HCT116 (cell line): ENCODE measurements around the gene DGKB. TPM values are rescaled to one million over a fixed set of nuclear protein-coding genes. Genes with fewer than 3 reads are reported as not detected.

Experiments used
- ATAC-seq: fragments of 200-7000 bp; cut with Tn5 transposase; 2 replicates; pipeline ENCODE4 v1.9.1; 2020; ENCODE audit warnings: mild to moderate bottlenecking, moderate library complexity
- BruUV-seq: library from RNA; stranded (reverse); fragments of 400-500 nt; replicated peaks from 2 replicates; lab custom pipeline; 2021; lab: Mats Ljungman, UMichigan
- CTCF ChIA-PET: fragments of 300-600 bp; sonication (Branson Sonifier 250); formaldehyde crosslinking; loops from one replicate; lab custom pipeline; 2021; ENCODE audit warnings: antibody characterized with exemption; lab: Charles Lee
- POLR2A ChIA-PET: fragments of 300-600, 350-600 bp; sonication (Branson Sonifier 250); formaldehyde crosslinking; loops from one replicate; lab custom pipeline; 2021; ENCODE audit warnings: antibody characterized with exemption; lab: Charles Lee
- RAD21 ChIA-PET, 2 experiments: fragments of 300-600 bp; sonication (Branson Sonifier 250); formaldehyde crosslinking; loops; one replicate each; lab custom pipeline; 2023; ENCODE audit warnings: low total read pairs in 2 of 2; ENCODE audit not compliant: uncharacterized antibody in 2 of 2, unreplicated experiment in 2 of 2, low non-redundant PET in 1 of 2; lab: Charles Lee
- DNase-seq: peaks from one replicate; pipeline ENCODE4 v3.0.0-alpha.2; 2010; ENCODE audit warnings: low read depth, low spot score
- H2AFZ ChIP-seq: fragments of 200-600 bp; shearing (Covaris generic), sonication (generic); 2 replicates; pipeline ENCODE4 v1.6.1; 2017; ENCODE audit warnings: low read depth, mixed run types, mixed read lengths, antibody characterized with exemption, low read length; ENCODE audit not compliant: poor library complexity, severe bottlenecking
- H3K27ac ChIP-seq: 2 replicates; pipeline ENCODE4 v1.5.1; 2012; ENCODE audit warnings: low read depth, low read length
- H3K27me3 ChIP-seq: fragments of 200-600 bp; sonication (generic); 2 replicates; pipeline ENCODE4 v1.6.1; 2016; ENCODE audit warnings: mixed run types, low read length, mixed read lengths; ENCODE audit not compliant: insufficient read depth
- H3K36me3 ChIP-seq, 2 experiments: fragments of 200-500 bp in 1 of 2; fragments of 200-600 bp in 1 of 2; sonication (Bioruptor generic) in 1 of 2; sonication (generic) in 1 of 2; 2 replicates each; pipeline versions ENCODE4 v1.5.1 to v1.6.1; 2014 to 2016; ENCODE audit warnings: low read length in 2 of 2, inconsistent platforms in 1 of 2, mixed read lengths in 1 of 2, mixed run types in 1 of 2; ENCODE audit not compliant: insufficient read depth in 2 of 2, control insufficient read depth in 1 of 2
- H3K4me1 ChIP-seq, 2 experiments: fragments of 200-600 bp in 1 of 2; sonication (generic) in 1 of 2; 2 replicates each; pipeline versions ENCODE4 v1.5.1 to v1.6.1; 2012 to 2017; ENCODE audit warnings: low read length in 2 of 2, inconsistent platforms in 1 of 2, mild to moderate bottlenecking in 1 of 2, mixed read lengths in 1 of 2, mixed run types in 1 of 2, moderate library complexity in 1 of 2; ENCODE audit not compliant: insufficient read depth in 2 of 2, control insufficient read depth in 1 of 2
- H3K4me2 ChIP-seq: fragments of 200-600 bp; sonication (generic); 2 replicates; pipeline ENCODE4 v1.6.1; 2017; ENCODE audit warnings: mixed run types, low read length, mixed read lengths
- H3K4me3 ChIP-seq, 2 experiments: fragments of 200-600 bp in 1 of 2; sonication (generic) in 1 of 2; replicated peaks in 1 of 2; 2 replicates each; pipeline ENCODE4 v1.5.1; 2011 to 2016; ENCODE audit warnings: low read length in 2 of 2, control low read depth in 1 of 2, low read depth in 1 of 2, mild to moderate bottlenecking in 1 of 2, mixed read lengths in 1 of 2, mixed run types in 1 of 2
- H3K79me2 ChIP-seq: fragments of 200-600 bp; sonication (generic); 2 replicates; pipeline ENCODE4 v1.6.1; 2017; ENCODE audit warnings: mild to moderate bottlenecking, mixed run types, low read length, moderate library complexity, mixed read lengths; ENCODE audit not compliant: insufficient read depth
- H3K9ac ChIP-seq: fragments of 200-600 bp; sonication (generic); 2 replicates; pipeline ENCODE4 v1.6.1; 2016; ENCODE audit warnings: low read length, mixed read lengths
- H3K9me2 ChIP-seq: fragments of 200-600 bp; sonication (generic), shearing (Covaris generic); 2 replicates; pipeline ENCODE4 v1.6.1; 2017; ENCODE audit warnings: mixed run types, mild to moderate bottlenecking, moderate library complexity; ENCODE audit not compliant: insufficient read depth
- H3K9me3 ChIP-seq, 2 experiments: fragments of 200-500 bp in 1 of 2; fragments of 200-600 bp in 1 of 2; sonication (Bioruptor generic) in 1 of 2; sonication (generic) in 1 of 2; 2 replicates each; pipeline ENCODE4 v1.6.1; 2014 to 2017; ENCODE audit warnings: low read length in 2 of 2, mixed read lengths in 2 of 2, inconsistent platforms in 1 of 2, low read depth in 1 of 2, mild to moderate bottlenecking in 1 of 2, mixed run types in 1 of 2, moderate library complexity in 1 of 2; ENCODE audit not compliant: control insufficient read depth in 1 of 2, insufficient read depth in 1 of 2
- H4K20me1 ChIP-seq: fragments of 200-600 bp; sonication (generic), shearing (Covaris generic); 2 replicates; pipeline ENCODE4 v1.6.1; 2017; ENCODE audit warnings: mixed run types, mild to moderate bottlenecking, moderate library complexity; ENCODE audit not compliant: insufficient read depth
- ATF3 ChIP-seq: IDR thresholded peaks from 2 replicates; pipeline ENCODE4 v1.6.1; 2012
- CBX3 ChIP-seq: IDR thresholded peaks from 2 replicates; pipeline ENCODE4 v1.6.1; 2012; ENCODE audit warnings: low read depth
- CEBPB ChIP-seq: IDR thresholded peaks from 2 replicates; pipeline ENCODE4 v1.6.1; 2012; ENCODE audit warnings: low read depth
- CTCF ChIP-seq, 3 experiments: fragments of 200-600 bp in 1 of 3; sonication (generic) in 1 of 3; IDR thresholded peaks in 2 of 3; conservative IDR thresholded peaks in 1 of 3; 2 replicates each; pipeline ENCODE4 v1.5.1; 2012 to 2017; ENCODE audit warnings: low read depth in 2 of 3, low read length in 2 of 3, antibody characterized with exemption in 1 of 3, borderline replicate concordance in 1 of 3, control low read depth in 1 of 3, mild to moderate bottlenecking in 1 of 3, mixed read lengths in 1 of 3, mixed run types in 1 of 3, moderate library complexity in 1 of 3; ENCODE audit not compliant: insufficient read depth in 1 of 3
- EGR1 ChIP-seq: IDR thresholded peaks from 2 replicates; pipeline ENCODE4 v1.6.1; 2012; ENCODE audit warnings: low read depth
- FOSL1 ChIP-seq: IDR thresholded peaks from 2 replicates; pipeline ENCODE4 v1.6.1; 2012; ENCODE audit warnings: low read depth
- MAX ChIP-seq: IDR thresholded peaks from 2 replicates; pipeline ENCODE4 v1.6.1; 2012
- POLR2A ChIP-seq: IDR thresholded peaks from 2 replicates; pipeline ENCODE4 v1.7.0; 2011; ENCODE audit warnings: borderline replicate concordance; ENCODE audit not compliant: insufficient read depth, insufficient read length; ENCODE audit errors: extremely low read depth
- RAD21 ChIP-seq: IDR thresholded peaks from 2 replicates; pipeline ENCODE4 v1.6.1; 2012; ENCODE audit warnings: low read depth, mild to moderate bottlenecking
- SIN3A ChIP-seq: IDR thresholded peaks from 2 replicates; pipeline ENCODE4 v1.6.1; 2012; ENCODE audit warnings: low read depth
- SP1 ChIP-seq: IDR thresholded peaks from 2 replicates; pipeline ENCODE4 v1.6.1; 2012; ENCODE audit warnings: low read depth
- SRF ChIP-seq: IDR thresholded peaks from 2 replicates; pipeline ENCODE4 v1.6.1; 2012; ENCODE audit warnings: low read depth
- TCF7L2 ChIP-seq: IDR thresholded peaks from 2 replicates; pipeline ENCODE4 v1.7.0; 2011; ENCODE audit warnings: borderline replicate concordance, inconsistent platforms; ENCODE audit not compliant: insufficient read depth, insufficient read length; ENCODE audit errors: extremely low read depth
- YY1 ChIP-seq: IDR thresholded peaks from 2 replicates; pipeline ENCODE4 v1.6.1; 2011; ENCODE audit warnings: low read length, low read depth, moderate library complexity, mild to moderate bottlenecking; ENCODE audit not compliant: insufficient replicate concordance; ENCODE audit errors: extremely low read depth
- ZBTB33 ChIP-seq: IDR thresholded peaks from 2 replicates; pipeline ENCODE4 v1.6.1; 2011; ENCODE audit warnings: mild to moderate bottlenecking, low read length, moderate library complexity; ENCODE audit not compliant: insufficient replicate concordance; ENCODE audit errors: extremely low read depth
- ZNF274 ChIP-seq: fragments of 200-500 bp; sonication (Bioruptor generic); IDR thresholded peaks from 2 replicates; pipeline ENCODE4 v1.6.1; 2014; ENCODE audit warnings: mild to moderate bottlenecking, low read depth, low read length, inconsistent platforms
- intact Hi-C: fragments of 100-400 bp; cut with micrococcal nuclease; formaldehyde crosslinking; loops from 2 replicates; pipeline ENCODE4 v1.10.0; 2022
- total RNA-seq: library from RNA; stranded (reverse); gene quantifications from one replicate; pipeline ENCODE4 v1.2.1, GENCODE V29; 2021; ENCODE audit not compliant: unreplicated experiment

Gene DGKB
- total RNA-seq, 1 experiment from 2014 or later = 0.05 TPM

GRCh38 chr7:14258861-14259260 is 643.7 kb downstream of the DGKB start:
- no peaks in the 10 kb centered on the region for H3K9me2 ChIP-seq
- ATAC-seq = no peak
- BruUV-seq = no TSS peak
- no peaks in the 10 kb centered on the region for H3K36me3 ChIP-seq
- intact Hi-C loops = no loop called here
- POLR2A ChIA-PET = no interaction called here
- CTCF ChIA-PET = no interaction called here
- no peaks in the 10 kb centered on the region for H3K4me1 ChIP-seq
- no peak for DNase-seq
- no peaks in the 10 kb centered on the region for H3K27me3 ChIP-seq
- no peak overlapping the region for H3K27ac ChIP-seq
- RAD21 ChIA-PET = no interaction called here
- H3K9me3 ChIP-seq = no peaks in the 10 kb centered on the region
- H3K9ac ChIP-seq = no peak overlapping the region
- H3K79me2 ChIP-seq = no peaks in the 10 kb centered on the region
- TF ChIP-seq SP1 (no peak), CBX3 (no peak), SIN3A (no peak), MAX (no peak), TCF7L2 (no peak), FOSL1 (no peak), ATF3 (no peak), CEBPB (no peak), SRF (no peak), ZNF274 (no peak), YY1 (no peak), POLR2A (no peak), ZBTB33 (no peak), EGR1 (no peak), RAD21 (no peak), CTCF (IDR thresholded peaks at IDR 0.05 in 2 of 3, conservative IDR thresholded peaks at IDR 0.05 in 1 of 3; ENCODE audit: borderline replicate concordance in 1 of 3, insufficient read depth in 1 of 3, low read depth in 2 of 3, low read length in 2 of 3) (no peak)
- no peak overlapping the region for H2AFZ ChIP-seq
- no peak overlapping the region for H3K4me3 ChIP-seq
- no peak overlapping the region for H3K4me2 ChIP-seq
- H4K20me1 ChIP-seq = no peaks in the 10 kb centered on the region
